NCI-H1048 (cell line): ENCODE measurements around the gene TMEM63A.
A peak's percentile ranks its signal among the peaks of the same experiment; 100 is the strongest.
"Not testable (repeated sequence)": the region's sequence is repeated elsewhere in the genome, so short reads cannot be mapped to it uniquely, and the experiment has no call there.

Experiments used
- DNase-seq: peaks from one replicate; lab custom pipeline; 2025; lab: John Stamatoyannopoulos, UW

Gene TMEM63A

GRCh38 chr1:225819346-225820192, 62.6 kb downstream of the TMEM63A start:
- DNase-seq, result no peak

- no peak for DNase-seq
Observed at GRCh38 chr1:225818229-225818628, 64.0 kb downstream of the TMEM63A start.

GRCh38 chr1:225817611-225818061, 64.5 kb downstream of the TMEM63A start:
- no peak for DNase-seq

GRCh38 chr1:225816643-225817538, 65.3 kb downstream of the TMEM63A start:
- no peak for DNase-seq

- DNase-seq, result no peak
Observed at GRCh38 chr1:225815526-225816178, 66.5 kb downstream of the TMEM63A start.

GRCh38 chr1:225815090-225815489, 67.1 kb downstream of the TMEM63A start:
- not testable (repeated sequence) for DNase-seq

GRCh38 chr1:225814381-225814780, 67.8 kb downstream of the TMEM63A start:
- DNase-seq, result no peak

GRCh38 chr1:225813214-225813964, 68.8 kb downstream of the TMEM63A start:
- DNase-seq, result no peak

GRCh38 chr1:225812488-225813213, 69.5 kb downstream of the TMEM63A start:
- DNase-seq, result no peak

GRCh38 chr1:225811622-225812487, 70.3 kb downstream of the TMEM63A start:
- no peak for DNase-seq

- not testable (repeated sequence) for DNase-seq
Observed at GRCh38 chr1:225810579-225811538, 71.3 kb downstream of the TMEM63A start.

GRCh38 chr1:225809842-225810578, 72.2 kb downstream of the TMEM63A start, which contains the start of gene EPHX1:
Gene EPHX1 (plus strand): TSS chr1:225810124. CDS start chr1:225828730, 18,606 bp downstream.
- peak; percentile 91 for DNase-seq

- no peak for DNase-seq
Observed at GRCh38 chr1:225808136-225808535, 74.0 kb downstream of the TMEM63A start.

- not testable (repeated sequence) for DNase-seq
Observed at GRCh38 chr1:225806736-225807135, 75.4 kb downstream of the TMEM63A start.

- DNase-seq, result no peak
Observed at GRCh38 chr1:225806249-225806648, 75.9 kb downstream of the TMEM63A start.

- DNase-seq, result not testable (repeated sequence)
Observed at GRCh38 chr1:225801146-225801545, 81.0 kb downstream of the TMEM63A start.

GRCh38 chr1:225796097-225796496, 86.1 kb downstream of the TMEM63A start:
- DNase-seq, result not testable (repeated sequence)
